ENCODE measurements around the gene UCN2.

DNA sequence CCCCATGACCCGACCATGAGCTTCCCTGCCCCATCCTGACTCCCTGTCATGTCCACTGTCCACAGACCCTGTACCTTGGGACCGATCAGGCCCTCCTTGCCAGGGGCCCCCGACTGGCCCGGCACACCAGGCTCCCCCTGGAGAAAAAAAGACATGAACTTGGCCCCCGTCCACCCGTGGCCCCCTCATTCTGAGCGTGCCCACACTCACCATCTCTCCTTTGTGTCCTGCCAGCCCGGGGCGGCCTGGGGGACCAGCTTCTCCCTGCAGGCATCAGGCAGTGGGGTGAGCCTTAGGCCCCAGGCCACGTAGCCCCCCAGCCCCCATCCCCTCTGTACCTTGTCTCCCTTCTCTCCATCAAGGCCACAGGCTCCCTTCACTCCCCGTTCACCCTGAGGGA lies 3.9 kb upstream of the UCN2 start:
- TF ChIP-seq, protein P1, sequence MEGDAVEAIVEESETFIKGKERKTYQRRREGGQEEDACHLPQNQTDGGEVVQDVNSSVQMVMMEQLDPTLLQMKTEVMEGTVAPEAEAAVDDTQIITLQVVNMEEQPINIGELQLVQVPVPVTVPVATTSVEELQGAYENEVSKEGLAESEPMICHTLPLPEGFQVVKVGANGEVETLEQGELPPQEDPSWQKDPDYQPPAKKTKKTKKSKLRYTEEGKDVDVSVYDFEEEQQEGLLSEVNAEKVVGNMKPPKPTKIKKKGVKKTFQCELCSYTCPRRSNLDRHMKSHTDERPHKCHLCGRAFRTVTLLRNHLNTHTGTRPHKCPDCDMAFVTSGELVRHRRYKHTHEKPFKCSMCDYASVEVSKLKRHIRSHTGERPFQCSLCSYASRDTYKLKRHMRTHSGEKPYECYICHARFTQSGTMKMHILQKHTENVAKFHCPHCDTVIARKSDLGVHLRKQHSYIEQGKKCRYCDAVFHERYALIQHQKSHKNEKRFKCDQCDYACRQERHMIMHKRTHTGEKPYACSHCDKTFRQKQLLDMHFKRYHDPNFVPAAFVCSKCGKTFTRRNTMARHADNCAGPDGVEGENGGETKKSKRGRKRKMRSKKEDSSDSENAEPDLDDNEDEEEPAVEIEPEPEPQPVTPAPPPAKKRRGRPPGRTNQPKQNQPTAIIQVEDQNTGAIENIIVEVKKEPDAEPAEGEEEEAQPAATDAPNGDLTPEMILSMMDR (IDR thresholded peaks at IDR 0.05 in 4 of 5, conservative IDR thresholded peaks at IDR 0.05 in 1 of 5), result no peak
- TF ChIP-seq POLR2A (IDR thresholded peaks at IDR 0.05), result no peak
